GM18861 (cell line): ENCODE results near the gene BAG5.

Experiments
- ATAC-seq: cut with Tn5 transposase; IDR thresholded peaks from one replicate; pipeline ENCODE4 v1.9.1; 2021; ENCODE audit not compliant: unreplicated experiment

Gene BAG5

DNA sequence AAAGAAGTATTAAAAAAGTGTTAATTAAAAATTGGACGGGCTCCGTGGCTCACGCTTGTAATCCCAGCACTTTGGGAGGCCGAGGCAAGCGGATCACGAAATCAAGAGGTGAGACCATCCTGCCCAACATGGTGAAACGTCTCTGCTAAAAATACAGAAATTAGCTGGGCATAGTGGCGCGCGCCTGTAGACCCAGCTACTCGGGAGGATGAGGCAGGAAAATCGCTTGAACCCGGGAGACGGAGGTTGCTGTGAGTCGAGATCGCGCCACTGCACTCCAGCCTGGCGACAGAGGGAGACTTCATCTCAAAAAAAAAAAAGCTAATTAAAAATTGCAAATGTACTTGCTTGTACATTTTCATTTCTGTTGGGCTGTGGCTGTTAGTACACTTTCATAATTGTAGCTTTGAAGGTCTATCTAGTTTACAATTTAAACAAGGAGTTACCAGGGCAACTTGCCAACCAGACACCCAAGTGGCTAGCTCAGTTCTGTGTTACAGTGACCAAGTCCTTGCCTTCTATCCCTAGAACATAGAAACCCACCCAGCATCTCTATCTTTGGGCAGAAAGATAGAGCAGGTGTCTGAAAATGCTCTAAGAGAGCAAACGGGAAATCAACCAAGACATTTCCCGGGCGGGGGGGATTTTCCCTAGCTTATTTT lies 1.5 kb upstream of the BAG5 start:
- ATAC-seq: no peak

DNA sequence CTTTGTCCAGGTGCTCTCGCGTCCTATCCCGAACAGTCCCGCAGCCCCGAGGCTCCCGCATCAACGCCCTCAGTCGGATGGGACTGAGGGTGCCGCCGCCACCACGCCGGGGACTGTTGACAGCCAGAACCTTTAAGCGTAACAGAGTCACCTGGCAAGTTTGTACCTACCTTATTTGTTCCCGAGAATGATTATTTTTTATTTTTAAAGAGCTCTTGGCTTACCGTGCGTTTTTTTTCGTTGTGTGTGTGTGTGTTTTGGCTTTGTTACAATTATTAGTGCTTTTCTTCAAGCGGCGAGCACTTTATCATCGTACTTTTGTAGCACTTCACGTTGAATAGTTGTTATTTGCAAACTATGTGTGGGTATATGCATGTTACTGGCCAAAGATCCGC lies 766 bp upstream of the BAG5 start:
- no peak for ATAC-seq

DNA sequence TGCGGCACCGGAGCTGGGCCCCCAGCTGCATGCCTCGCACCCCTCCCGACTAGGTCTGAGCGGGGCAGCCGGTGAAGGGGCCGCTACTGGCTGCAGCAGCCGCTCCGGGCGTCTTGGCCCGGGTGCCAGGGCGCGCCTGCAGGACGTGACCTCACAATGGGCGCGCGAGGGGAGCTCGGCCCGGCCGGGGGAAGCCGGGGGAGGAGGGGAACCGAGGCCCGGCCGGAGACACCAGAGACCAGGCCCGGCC lies 353 bp downstream of the BAG5 start:
- no peak for ATAC-seq

DNA sequence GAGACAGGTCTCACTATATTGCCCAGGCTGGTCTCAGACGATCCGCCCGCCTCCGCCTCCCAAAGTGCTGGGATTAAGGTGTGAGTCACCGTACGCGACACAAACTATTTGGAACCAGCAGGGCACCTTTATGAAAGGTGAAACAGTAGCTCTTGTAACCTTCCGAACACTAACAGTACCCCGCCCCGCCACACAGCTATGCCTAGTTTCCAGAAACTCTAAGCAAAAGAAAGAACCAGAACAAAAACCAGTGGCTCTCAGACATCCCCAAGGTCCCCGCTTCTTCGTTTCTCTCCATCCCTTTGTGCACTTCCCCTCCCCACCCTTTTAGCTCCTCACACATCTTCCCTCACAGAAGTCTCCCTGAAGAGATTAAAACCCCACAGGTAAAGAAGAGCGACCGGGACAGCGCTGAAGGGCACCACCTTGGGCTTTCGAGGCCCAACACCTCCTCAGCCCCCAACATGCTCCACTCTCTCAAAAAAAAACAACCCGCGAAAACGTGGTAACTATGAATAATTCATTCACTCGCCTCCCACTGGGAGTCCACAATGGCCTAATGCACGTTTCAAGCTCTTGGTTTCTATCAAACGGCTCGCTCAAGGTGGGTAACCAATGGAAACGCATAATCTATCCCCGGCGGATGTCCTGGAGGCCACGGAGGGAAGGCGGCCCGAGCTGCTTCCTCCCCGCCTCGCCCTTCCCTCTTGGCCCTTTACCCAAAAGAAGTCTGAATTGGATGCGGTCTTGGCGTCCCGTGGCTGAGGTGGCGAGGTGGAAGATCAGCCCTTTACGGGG lies 877 bp downstream of the BAG5 start:
- ATAC-seq: no peak

DNA sequence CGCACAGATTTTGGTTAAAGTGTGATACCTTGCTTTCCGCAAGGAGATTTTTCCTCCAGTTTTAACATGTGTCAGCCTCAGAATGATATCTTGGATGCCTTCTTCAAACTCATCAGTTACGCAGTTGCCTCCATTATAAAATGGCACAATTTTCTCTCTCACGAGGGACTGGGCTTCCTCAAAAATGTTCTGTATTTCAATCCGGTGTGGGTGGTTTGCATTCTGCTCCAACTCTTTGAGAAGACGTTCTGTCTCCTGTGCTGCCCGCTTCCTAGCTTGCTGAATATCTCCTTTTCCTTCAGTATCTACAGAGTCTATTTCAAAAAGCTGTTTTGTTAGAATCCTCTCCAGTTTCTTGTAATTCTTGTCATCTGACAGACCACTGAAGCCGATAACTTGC lies 1.8 kb downstream of the BAG5 start:
- ATAC-seq: no peak

DNA sequence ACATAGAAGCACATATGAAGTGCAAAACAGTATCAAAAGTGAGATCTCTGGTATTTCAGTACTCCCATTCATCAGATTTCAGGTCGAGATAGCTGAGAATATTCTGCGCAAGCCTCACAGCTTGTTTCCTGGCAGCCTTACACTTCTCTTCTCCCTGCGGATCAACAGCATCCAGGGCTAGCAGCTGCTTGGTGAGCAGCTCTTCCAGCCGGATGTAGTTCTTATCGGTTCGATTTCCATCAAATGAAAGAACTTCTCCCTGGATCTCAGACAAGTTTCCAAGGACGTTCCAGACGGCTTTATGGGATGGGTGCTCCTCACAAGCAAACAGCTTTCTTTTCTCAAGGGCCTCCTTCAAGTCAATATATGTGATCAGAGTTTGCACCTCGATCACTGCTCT lies 2.7 kb downstream of the BAG5 start:
- no peak for ATAC-seq

DNA sequence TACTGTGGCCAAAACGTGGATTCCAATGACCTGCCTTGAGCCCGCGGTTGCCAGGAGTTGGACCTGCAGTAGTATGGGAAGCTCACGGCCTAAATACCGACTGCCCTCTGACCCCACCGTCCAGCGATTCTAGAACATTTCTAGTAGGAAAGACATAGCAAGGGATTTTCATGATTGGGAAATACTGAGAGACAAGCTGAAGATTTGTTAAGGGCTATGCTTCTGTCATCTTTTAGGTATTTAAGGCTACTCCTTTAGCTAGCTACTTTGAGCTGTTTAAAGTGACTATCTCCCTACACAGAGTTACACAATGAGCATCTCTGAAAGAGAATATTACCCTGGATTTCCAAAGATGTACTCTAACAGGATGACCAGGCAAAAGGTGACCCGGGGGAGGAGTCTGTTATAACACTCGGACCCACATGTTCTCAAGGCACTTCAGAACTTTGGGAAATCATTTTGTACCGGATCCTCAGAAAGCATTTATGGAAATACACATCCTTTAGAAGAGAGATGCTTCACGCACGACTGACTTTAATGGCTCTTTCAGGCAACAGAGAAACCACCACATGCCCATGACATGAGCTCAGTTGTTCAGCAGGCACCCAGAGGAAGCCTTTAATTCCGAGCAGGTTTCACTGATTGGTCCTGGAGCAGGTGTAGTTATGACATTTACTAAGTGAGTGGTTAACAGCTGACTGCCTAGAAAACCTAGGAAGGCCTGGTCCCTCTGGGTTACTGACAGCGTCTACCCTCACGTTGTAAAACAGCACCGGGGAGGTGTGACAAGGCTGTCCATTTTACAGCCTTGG lies 4.2 kb downstream of the BAG5 start:
- no peak for ATAC-seq

DNA sequence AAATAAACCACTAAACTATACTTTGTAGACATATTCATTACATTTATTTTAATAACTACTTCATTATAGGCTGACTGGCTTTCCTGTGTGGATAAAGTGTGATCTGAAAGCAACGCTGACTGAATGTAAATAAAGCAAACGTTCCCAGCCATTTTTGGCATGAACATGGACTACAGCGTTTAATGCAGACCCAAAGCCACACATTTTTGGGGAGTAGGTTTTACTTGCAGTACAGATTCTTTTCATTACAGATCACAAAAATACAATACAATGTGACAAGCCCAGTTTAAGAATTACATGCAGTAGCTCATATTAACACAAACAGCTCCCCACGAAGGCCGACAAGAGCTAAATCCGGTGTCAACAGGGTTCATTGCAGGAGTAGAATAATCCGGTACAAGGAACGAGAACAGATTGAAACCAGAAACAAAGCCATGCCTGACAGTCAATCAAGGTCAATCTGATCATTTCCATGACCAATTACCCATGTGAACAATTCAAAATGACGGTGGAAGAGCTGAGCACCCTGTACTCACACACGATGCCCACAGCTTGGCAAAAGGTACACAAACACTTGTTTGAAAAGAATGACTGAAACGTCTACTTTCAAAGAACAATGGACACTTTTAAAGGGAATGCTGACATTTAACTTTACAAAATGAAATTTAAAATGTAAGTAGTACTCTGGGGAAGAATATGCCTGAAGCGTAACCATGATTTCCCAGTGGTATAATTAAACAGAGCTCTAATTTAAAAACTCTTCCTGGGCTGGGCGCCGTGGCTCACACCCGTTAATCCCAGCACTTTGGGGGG lies 5.3 kb downstream of the BAG5 start:
- ATAC-seq: no peak

DNA sequence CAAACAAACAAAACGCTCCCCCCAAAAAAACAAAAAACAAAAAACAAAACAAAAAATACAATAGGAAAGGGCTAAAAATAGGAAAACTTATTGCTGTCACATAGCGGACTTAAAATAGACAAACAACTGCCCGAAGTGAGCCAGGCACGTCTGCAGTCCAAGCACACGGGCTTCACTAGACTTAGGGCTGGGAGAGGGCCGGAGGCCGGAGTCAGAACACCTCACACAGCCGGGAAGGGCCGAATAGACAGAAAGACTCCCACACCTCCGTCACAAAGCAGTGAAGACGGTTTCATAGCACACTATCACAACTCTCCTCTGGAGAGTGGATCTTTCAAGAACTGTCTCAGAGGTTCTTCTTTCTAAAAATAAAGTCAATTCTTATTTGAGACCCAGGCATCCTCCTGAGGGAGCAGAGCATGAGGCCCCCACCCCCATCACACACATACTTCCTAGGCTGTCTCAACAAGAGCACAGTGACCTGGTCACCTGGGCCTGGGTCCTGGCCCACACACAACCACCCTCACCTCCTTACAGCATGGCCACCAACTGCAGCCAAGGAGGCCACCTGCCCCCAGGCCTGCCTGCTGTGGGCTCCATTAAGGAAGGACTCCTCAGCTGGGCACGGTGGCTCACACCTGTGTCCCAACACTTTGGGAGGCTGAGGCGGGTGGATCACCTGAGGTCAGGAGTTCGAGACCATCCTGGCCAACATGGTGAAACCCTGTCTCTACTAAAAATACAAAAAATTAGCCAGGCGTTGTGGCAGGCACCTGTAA lies 6.7 kb downstream of the BAG5 start:
- no peak for ATAC-seq

DNA sequence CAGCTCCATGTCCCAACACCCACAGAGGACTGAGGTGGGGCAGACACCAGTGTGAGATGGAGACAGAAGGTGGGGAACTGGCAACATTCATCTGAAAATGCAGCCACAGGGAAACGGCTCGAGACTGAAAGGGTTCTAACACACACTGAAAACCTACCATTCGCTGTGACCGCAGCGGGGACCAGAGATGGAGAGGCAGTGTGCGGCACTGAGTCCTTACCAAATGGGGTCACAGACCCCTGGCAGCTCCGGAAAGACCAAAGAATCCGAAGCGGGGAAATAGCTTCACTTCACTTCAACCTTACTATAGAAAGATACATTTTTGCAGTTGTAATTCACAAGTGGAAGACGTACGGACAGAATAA lies 9.6 kb downstream of the BAG5 start:
- ATAC-seq: no peak

DNA sequence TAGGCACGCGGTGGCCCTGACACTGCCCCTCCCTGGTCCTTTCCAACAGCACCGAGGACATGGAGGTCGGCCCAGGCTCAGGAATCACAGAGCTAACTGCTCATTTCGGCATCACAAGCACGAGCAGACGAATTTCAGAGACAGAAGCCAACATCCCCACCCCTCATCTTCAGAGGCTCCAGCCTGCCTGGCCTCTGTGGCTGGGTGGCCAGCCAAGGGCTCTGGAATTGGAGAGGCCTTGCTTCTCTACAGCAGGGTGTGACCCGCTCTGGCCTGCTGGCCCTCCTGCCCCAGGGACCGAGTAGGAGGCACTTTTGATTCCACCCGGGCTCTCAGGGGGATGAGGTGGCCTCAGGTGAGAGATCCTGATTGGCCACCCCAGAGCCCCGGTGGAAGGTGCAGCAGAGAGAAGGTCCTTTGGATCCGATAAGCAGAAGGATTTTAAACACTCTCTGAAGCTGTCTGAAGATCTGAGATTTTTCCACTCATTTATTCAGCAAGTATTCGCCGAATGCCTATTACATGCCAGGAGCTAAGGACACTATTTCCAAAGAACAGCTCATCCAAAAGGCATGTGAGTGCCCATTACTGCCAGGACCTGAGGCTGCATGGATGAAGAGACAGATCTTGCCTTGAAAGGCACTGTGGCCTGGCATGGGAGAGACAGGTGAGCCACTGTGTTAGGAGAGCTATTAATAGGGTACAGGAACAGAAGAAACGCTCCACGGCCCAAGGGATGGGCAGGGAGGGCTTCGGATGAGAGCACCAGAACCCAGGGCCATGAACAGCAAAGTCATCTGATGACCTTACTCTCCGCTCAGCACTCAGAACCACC lies 10.2 kb downstream of the BAG5 start:
- no peak for ATAC-seq

DNA sequence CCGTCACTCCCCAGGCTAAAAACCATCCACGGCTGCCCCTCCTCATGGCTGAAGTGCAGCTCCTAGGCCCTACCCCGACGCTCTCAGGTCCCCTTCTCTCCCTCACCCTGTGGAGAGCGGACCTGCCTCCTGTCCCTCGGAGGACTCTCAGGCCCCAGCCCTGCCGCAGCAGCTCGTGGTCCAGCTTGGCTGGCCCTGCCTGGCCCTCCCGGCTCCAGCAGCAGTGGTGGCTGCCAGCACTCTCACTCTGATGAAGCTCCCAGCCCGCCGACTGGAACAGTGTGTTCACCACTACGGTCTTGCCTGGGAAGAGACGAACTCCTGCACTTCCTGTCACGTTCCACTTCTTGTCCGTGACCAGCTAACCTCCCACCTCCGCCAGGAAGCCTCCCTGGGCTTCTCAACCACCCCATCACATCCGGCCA lies 11.1 kb downstream of the BAG5 start:
- no peak for ATAC-seq

DNA sequence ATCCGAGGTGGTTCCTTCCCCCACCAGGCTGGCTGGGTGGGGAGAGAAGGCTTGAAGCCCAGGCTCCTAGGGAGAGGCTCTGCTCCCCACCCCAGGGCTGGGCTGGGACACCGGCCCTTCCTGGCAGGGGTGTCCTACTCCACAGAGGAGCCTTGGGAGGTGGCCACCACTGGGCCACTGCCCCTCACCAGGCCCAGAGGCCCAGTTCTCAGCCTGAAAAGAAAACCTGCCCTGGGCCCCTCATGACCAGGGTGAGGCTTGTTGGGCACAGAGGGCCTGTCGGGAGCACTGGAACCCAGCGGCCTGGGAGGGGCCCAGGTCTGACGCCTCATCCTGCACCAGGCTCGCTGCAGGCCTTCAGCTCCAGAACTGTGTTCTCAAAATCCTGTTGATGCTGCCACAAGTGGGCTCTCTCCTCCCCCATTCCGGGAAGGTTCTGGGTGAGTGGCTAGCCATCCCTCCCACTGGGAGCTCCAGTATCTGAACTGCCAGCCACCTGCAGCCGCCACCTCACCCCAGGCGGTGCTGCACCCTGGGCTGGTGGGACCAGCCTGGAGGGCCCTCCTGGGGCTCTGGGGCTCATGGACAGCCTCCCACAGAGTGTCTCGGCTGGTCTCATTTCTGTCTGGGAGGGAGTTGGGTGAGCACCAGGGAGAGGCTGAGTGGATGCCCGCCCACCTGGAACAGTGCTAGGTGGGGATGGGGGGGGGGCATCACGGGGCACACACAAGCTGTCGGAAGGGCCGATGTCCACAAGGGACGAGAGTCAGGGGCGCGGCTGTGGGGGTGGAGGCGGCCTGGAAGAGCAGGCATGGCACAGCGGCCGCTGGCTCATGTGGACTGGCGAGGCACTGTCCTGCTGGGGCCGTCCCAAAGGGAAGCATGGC lies 11.8 kb downstream of the BAG5 start:
- no peak for ATAC-seq

DNA sequence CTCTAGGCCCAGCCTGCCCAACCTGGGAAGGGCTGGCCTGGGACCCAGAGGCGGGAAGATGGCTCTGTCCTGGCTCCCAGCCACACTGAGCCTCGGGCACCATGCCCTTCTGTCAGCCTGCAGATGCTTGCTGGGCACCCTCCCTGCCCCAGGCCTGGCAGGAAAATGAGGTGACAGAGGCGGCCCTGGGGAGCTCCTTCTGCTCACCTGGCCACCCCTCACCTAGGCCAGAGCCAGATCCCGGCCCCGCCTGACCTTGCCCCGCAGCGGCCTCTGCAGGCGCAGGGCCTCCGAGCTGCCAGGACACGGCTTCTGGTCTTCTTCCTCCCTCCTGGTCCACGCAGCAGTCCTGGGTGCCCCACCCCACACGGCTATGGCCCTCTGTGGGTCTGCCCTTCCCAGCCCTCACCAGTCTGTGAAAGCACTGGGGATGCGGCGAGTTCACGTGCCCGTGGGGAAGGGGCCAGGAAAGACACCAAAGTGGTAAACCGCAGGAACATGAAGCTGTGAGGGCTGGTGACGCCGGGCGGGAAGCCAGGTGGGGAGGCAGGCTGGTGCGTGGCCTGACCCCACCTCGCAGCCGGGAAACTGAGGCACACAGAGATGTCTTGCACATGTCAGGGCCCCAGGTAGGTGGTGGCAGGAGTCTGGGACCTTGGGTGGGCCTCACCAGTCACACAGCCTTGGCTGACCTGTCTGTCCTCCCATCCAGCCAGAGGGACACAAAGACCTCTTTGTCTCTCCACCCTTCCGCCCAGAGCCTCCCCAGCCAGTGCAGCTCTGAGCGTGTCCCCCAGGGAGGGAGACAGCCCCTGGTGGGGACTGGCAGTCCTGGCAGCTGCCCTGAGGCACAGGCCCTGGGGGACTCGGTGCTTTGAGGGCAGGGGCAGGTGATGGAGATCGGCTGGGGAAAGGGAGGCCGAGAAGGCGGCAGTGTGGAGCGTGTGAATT lies 12.8 kb downstream of the BAG5 start:
- ATAC-seq: no peak

DNA sequence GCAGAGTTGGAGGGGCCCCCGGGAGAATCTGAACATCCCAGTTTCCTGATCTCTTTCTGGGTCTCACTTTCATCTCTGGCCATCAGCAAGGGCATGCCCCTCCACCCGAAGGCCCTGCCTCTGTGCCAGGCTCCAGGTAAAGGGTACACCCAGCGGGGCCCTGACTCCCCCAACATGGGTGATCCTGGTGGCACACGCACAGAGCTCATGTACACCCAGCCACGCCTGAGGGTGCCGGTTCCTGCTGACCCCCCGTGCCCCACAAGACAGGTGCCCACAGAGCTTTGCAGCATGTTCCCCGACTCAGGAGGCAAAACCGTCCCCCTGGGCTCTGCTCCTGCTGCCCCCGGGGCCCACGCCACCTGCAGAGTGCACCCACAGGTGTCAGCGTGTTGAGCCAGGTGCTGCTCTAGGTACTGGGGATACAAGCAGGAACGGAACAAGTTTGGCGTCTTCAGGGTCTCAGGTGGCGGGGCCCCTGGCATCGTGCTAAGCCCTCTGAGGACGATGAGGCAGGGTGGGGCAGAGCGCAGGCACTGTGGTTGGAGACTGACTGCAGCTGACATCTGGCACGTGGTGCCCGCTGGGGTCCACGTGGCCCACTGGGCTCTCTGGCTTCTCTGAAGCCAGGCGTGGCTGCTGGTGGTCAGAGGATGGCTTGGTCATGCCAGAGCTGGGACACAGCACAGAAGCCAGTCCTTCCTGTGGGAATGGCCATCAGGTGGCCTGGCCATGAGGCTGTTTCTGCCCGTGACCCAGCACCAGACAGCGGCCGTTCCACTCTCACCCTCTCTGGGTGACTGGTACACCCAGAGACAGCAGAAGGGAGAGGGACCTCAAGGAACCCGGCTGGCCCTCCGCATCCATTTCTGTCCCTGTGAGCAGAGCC lies 13.8 kb downstream of the BAG5 start:
- no peak for ATAC-seq

DNA sequence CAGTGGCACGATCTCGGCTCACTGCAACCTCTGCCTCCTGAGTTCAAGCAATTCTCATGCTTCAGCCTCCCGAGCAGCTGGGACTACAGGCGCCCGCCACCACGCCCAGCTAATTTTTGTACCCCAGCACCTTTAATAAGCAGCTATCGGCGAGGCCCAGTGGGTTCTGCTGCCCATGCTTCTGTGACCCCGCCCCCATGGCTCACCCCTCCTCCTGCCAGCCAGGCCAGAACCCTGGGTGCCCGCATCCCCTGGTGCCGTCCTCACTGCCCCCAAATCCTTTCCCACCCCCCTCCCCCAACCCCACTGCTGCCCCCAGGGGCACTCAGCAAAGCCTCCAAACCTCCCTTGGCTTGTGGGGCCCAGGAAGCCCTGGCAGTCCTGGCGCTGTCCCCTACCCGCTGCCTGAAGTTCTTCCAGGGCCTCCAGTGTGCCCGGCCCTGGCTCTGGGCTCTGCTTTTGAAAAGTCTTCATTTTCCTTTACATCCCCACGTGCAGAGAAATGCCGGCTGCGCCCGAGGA lies 14.5 kb downstream of the BAG5 start:
- no peak for ATAC-seq
